Upper lobe of left lung (tissue), 4 donors: ENCODE measurements around the gene PLXND1.

ENCODE experiments used
- CTCF ChIP-seq, 6 experiments: fragments of 450-650 bp in 4 of 6; fragments of 200-600 bp in 2 of 6; sonication (generic) in 2 of 6; IDR thresholded peaks; one replicate each; pipeline ENCODE4 v1.5.1; 2016 to 2019; ENCODE audit warnings: antibody characterized with exemption in 6 of 6
- POLR2A ChIP-seq, 4 donors: fragments of 450-650 bp; IDR thresholded peaks; one replicate each; pipeline ENCODE4 v1.5.1; 2016 to 2017; ENCODE audit warnings: antibody characterized with exemption in 4 of 4, mild to moderate bottlenecking in 2 of 4
- POLR2AphosphoS5 ChIP-seq, 2 donors: sonication (generic); formaldehyde crosslinking; IDR thresholded peaks; one replicate each; pipeline ENCODE4 v1.5.1; 2017; ENCODE audit warnings: antibody characterized with exemption in 2 of 2

GRCh38 chr3:129618186-129618820, 11.8 kb upstream of the PLXND1 start:
- TF ChIP-seq CTCF (IDR thresholded peaks at IDR 0.05) = no peak
- peak in 1 of 4 donors; percentile 24 for TF ChIP-seq POLR2A (IDR thresholded peaks at IDR 0.05)
- TF ChIP-seq POLR2AphosphoS5 (IDR thresholded peaks at IDR 0.05) = no peak
